Measurements from ENCODE around the gene FMN2.

DNA sequence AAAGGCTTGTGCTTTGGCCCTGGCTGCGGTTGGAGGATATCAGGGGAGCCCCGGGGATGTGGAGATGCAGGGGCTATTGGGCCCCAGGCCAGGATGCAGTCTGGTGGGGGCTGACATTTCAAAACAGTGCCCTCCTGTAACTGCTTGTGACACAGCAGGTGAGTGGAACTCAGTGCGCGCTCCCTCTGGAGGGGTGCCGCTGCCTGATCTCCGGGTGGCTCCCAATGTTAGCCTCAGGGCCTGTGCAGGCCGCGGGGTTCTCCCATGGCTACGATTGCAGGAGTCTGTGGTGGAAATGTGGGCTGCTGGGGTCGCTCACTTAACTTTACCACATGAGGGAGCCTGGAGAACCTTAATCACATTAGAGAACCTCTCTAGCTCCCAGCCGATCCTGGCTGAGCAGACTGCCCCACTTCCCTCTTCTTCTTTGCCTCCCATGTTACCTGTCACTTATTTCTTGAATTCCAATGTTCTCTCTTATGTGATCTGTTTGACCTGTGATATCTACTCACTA, 163.2 kb downstream of the FMN2 start:
- TF ChIP-seq ZNF561 (tag by site-specific recombination; IDR thresholded peaks at IDR 0.05; ENCODE audit: borderline replicate concordance) (no peak), ZNF10 (tag by site-specific recombination; IDR thresholded peaks at IDR 0.05) (no peak), ZFP41 (tag by site-specific recombination; IDR thresholded peaks at IDR 0.05; ENCODE audit: borderline replicate concordance) (no peak), CTCF (tag by site-specific recombination; IDR thresholded peaks at IDR 0.05) (no peak), ZNF626 (tag by site-specific recombination; IDR thresholded peaks at IDR 0.05) (no peak), ZNF777 (tag by site-specific recombination; IDR thresholded peaks at IDR 0.05; ENCODE audit: borderline replicate concordance) (no peak), ZNF37A (tag by site-specific recombination; IDR thresholded peaks at IDR 0.05) (no peak), GLIS1 (tag by site-specific recombination; IDR thresholded peaks at IDR 0.05) (no peak)
